Measurements from ENCODE around the gene CUL7. TPM values are rescaled to one million over a fixed set of nuclear protein-coding genes. Genes with fewer than 3 reads are reported as not detected.
A peak's percentile ranks its signal among the peaks of the same experiment; 100 is the strongest.
"Not testable (repeated sequence)": the region's sequence is repeated elsewhere in the genome, so short reads cannot be mapped to it uniquely, and the experiment has no call there.

The CUL7 gene
- total RNA-seq, 1 donor from 2014 or later = 65.0 TPM

DNA sequence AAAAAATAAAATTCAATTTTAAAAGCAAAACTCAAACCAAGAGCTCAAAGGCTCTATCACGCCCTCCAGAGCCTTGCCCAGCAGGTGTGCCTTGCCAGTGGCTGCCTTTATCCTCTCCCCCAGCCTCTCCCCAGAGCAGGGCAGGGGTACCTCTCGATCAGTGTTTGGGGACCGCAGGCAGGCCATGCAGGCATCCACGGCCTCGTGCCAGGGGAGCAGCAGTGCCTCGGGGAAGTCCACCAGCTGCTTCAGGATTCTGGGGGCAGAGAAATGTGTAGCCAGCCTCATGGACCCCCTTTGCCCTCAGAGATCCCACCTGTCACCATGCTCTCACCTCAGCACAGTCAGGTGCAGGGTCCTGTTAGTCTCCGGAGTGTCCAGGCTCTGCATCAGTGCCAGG is 5.7 kb downstream of the CUL7 start:
- no peak for DNase-seq (ENCODE audit: extremely low spot score, unreplicated experiment)
- Mint-ChIP-seq H3K36me3 (peaks cover 13% of the 10 kb centered on the region), H3K4me1 (ENCODE audit: unreplicated experiment) (peaks cover 21% of the 10 kb centered on the region), H3K27ac (no peak overlapping the region), H3K27me3 (no peaks in the 10 kb centered on the region), H3K9me3 (no peaks in the 10 kb centered on the region), H3K4me3 (no peak overlapping the region)
- TF ChIP-seq, protein P1, sequence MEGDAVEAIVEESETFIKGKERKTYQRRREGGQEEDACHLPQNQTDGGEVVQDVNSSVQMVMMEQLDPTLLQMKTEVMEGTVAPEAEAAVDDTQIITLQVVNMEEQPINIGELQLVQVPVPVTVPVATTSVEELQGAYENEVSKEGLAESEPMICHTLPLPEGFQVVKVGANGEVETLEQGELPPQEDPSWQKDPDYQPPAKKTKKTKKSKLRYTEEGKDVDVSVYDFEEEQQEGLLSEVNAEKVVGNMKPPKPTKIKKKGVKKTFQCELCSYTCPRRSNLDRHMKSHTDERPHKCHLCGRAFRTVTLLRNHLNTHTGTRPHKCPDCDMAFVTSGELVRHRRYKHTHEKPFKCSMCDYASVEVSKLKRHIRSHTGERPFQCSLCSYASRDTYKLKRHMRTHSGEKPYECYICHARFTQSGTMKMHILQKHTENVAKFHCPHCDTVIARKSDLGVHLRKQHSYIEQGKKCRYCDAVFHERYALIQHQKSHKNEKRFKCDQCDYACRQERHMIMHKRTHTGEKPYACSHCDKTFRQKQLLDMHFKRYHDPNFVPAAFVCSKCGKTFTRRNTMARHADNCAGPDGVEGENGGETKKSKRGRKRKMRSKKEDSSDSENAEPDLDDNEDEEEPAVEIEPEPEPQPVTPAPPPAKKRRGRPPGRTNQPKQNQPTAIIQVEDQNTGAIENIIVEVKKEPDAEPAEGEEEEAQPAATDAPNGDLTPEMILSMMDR (conservative IDR thresholded peaks at IDR 0.05) = no peak

DNA sequence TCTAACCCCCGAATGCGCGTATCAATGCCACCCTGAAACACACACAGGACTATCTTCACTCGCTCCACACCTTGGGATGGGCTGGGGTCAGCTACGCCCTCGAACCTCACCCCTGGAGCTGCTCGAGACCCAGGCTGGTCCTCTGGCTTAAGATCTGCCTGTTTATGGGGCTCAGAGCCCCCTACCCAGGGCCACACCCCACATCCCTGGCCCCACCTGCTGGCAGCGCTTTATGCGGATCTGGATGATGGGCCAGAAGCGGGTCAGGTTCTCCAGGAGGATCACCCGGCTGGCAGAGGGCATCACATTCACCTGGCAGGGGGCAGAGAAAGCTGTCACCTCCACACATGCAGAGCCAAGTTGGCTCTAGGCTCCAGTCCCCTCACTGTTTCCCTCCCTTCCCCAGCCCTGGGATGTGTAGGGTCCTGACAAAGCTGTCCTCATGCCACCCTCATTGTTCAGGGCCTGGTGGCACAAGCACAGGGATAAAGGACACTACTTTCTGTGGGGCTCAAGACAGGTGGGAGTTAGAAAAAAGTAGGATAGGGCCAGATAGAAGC is 8.2 kb downstream of the CUL7 start:
- TF ChIP-seq, protein P1 (conservative IDR thresholded peaks at IDR 0.05) = no peak
- H3K27me3 Mint-ChIP-seq = no peaks in the 10 kb centered on the region
- peak overlapping the region; percentile 61 for H3K27ac Mint-ChIP-seq
- no peak for DNase-seq (ENCODE audit: extremely low spot score, unreplicated experiment)
- peaks cover 2% of the 10 kb centered on the region for H3K4me1 Mint-ChIP-seq (ENCODE audit: unreplicated experiment)
- no peak overlapping the region for H3K4me3 Mint-ChIP-seq
- H3K36me3 Mint-ChIP-seq = peaks cover 9% of the 10 kb centered on the region
- H3K9me3 Mint-ChIP-seq = no peaks in the 10 kb centered on the region

DNA sequence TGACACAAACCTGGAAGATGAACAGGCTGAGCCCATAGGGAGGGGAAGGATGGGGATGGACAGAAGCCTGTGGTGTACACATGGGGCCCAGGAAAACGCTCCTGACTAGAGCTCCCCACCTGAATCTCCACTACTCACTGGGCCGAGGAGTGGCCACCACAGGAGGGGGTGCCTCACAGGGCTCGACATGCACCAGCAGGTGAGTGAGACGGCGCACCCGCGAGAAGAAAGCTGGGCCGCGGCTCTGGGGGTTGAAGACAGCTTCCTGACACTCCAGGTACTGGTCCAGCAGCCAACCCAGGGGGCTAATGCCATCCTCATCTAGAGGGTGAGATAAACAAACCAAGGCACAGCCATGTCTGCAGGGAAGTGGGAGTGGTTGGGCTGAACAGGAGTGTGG is 10.3 kb downstream of the CUL7 start:
- peaks cover 12% of the 10 kb centered on the region for H3K36me3 Mint-ChIP-seq
- H3K4me1 Mint-ChIP-seq (ENCODE audit: unreplicated experiment) = no peaks in the 10 kb centered on the region
- no peak overlapping the region for H3K4me3 Mint-ChIP-seq
- no peaks in the 10 kb centered on the region for H3K27me3 Mint-ChIP-seq
- no peak for DNase-seq (ENCODE audit: extremely low spot score, unreplicated experiment)
- TF ChIP-seq, protein P1 (conservative IDR thresholded peaks at IDR 0.05) = no peak
- H3K9me3 Mint-ChIP-seq = no peaks in the 10 kb centered on the region
- H3K27ac Mint-ChIP-seq = no peak overlapping the region

DNA sequence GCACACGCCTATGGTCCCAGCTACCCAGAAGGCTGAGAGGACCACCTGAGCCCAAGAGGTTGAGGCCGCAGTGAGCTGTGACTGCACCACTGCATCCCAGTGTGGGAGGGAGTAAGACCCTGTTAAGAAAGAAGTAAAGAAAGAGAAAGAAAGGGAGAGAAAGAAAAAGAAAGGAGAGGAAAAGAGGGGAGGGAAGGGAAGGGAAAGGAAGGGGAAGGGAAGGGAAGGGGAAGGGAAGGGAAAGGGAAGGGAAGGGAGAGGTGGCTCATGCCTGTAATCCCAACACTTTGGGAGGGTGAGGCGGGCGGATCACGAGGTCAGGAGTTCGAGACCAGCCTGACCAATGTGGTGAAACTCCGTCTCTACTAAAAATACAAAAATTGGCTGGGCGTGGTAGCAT is 12.2 kb downstream of the CUL7 start:
- not testable (repeated sequence) for H3K4me3 Mint-ChIP-seq; H3K4me1 Mint-ChIP-seq (ENCODE audit: unreplicated experiment); H3K27ac Mint-ChIP-seq; H3K9me3 Mint-ChIP-seq; H3K27me3 Mint-ChIP-seq; DNase-seq (ENCODE audit: extremely low spot score, unreplicated experiment)
- H3K36me3 Mint-ChIP-seq = peaks cover 18% of the 10 kb centered on the region

DNA sequence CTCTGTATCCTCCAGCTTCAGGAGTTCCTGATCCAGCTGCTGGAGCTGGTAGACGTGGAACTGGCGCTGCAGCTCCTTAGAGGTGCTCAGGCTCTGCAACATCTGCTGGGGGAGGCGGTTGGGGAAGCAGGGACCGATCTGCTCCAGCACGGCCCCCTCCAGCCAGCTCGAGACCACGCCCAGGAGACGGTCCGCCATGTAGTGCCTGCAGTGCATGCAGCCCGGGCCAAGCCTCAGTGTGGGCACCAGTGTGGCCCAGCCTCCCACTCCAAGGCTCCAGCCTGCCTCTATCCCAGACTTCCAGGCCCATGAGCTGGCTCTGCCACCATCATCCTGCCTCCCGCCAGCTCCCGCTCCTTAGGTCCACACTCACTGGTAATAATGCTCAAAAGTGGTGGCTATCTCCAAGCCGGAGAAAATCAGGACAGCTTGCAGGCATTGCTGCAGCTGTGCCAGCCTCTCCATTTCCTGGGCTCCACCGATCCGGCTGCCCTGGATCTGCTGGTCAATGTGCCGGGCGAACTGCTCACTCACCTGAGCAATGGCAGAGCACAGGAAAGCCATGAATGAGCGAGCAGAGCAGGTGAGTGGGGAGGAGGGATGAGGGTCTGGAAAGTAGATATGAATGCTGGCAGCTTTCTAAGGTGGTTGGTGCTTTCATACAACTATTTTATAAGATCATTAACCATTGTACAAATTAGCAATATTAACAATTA is 13.0 kb downstream of the CUL7 start:
- peaks cover 18% of the 10 kb centered on the region for H3K36me3 Mint-ChIP-seq
- no peaks in the 10 kb centered on the region for H3K4me1 Mint-ChIP-seq (ENCODE audit: unreplicated experiment)
- no peaks in the 10 kb centered on the region for H3K27me3 Mint-ChIP-seq
- H3K27ac Mint-ChIP-seq = no peak overlapping the region
- TF ChIP-seq, protein P1 (conservative IDR thresholded peaks at IDR 0.05) = no peak
- no peak overlapping the region for H3K4me3 Mint-ChIP-seq
- no peak for DNase-seq (ENCODE audit: extremely low spot score, unreplicated experiment)
- no peaks in the 10 kb centered on the region for H3K9me3 Mint-ChIP-seq

DNA sequence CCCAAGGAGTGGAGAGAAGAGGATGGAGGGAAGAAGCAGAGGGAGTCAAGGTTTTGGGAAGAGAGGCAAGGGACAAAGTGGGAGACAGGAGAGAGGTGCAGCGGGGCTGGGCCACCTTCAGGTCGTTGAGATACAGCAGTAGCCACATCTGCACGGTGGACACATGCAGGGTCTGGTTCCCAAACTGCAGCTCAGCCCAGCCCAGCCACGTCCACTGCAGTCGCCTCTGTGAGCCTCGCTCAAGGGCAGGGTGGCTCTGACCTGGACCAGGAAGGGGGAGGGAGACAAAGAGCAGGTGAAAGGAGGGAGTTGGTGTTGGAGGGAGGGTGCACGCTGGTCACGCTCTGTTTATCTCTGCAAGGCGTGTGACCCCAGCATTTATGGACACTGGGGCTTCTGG is 14.9 kb downstream of the CUL7 start:
- H3K4me1 Mint-ChIP-seq (ENCODE audit: unreplicated experiment) = no peaks in the 10 kb centered on the region
- H3K27me3 Mint-ChIP-seq = no peaks in the 10 kb centered on the region
- no peak for DNase-seq (ENCODE audit: extremely low spot score, unreplicated experiment)
- H3K36me3 Mint-ChIP-seq = peaks cover 18% of the 10 kb centered on the region
- TF ChIP-seq, protein P1 (conservative IDR thresholded peaks at IDR 0.05) = no peak
- H3K9me3 Mint-ChIP-seq = no peaks in the 10 kb centered on the region
- no peak overlapping the region for H3K27ac Mint-ChIP-seq
- H3K4me3 Mint-ChIP-seq = no peak overlapping the region
